HepG2 (cell line): ENCODE data around the gene TOM1L2. TPM values are rescaled to one million over a fixed set of nuclear protein-coding genes. Genes with fewer than 3 reads are reported as not detected.

Experiments
- ATAC-seq: fragments of 200-7000 bp; cut with Tn5 transposase; 3 replicates; pipeline ENCODE4 v1.9.1; 2020; ENCODE audit warnings: mild to moderate bottlenecking, moderate library complexity
- BruUV-seq: library from RNA; stranded (reverse); fragments of 400-500 nt; replicated peaks from 2 replicates; lab custom pipeline; 2021; lab: Mats Ljungman, UMichigan
- CTCF ChIA-PET: fragments of 300-600 bp; formaldehyde crosslinking; extraction: SDS; loops from one replicate; lab custom pipeline; 2021; ENCODE audit warnings: low total read pairs, inconsistent platforms, low intra/inter-chr PET ratio; lab: Yijun Ruan, JAX
- POLR2A ChIA-PET: fragments of 350-600 bp; sonication (Branson Sonifier 250); formaldehyde crosslinking; loops from one replicate; lab custom pipeline; 2020; ENCODE audit warnings: antibody characterized with exemption, inconsistent platforms; lab: Yijun Ruan, JAX
- DNase-seq: peaks from one replicate; pipeline ENCODE4 v3.0.0-alpha.2; 2015; ENCODE audit warnings: low spot score
- FAIRE-seq: peaks from 3 replicates; lab custom pipeline; 2011; peaks lifted over from hg19 to GRCh38; lab: Jason Lieb, UNC
- H2AFZ ChIP-seq: one replicate; pipeline ENCODE4 v1.6.1; 2011; ENCODE audit warnings: low read length, inconsistent platforms
- H3K27ac ChIP-seq: fragments of 300-600 bp; 3 replicates; pipeline ENCODE4 v1.8.0; 2011; ENCODE audit warnings: mixed run types, mild to moderate bottlenecking, mixed read lengths, low read length, inconsistent platforms; ENCODE audit not compliant: insufficient read depth; ENCODE audit errors: extremely low read length
- H3K27me3 ChIP-seq, 2 experiments: fragments of 200-600 bp in 1 of 2; 2 replicates in 1 of 2; 3 replicates in 1 of 2; pipeline versions ENCODE4 v1.6.0 to v1.8.0; 2011; ENCODE audit warnings: low read length in 2 of 2, mild to moderate bottlenecking in 2 of 2, moderate library complexity in 2 of 2, inconsistent platforms in 1 of 2; ENCODE audit not compliant: insufficient read depth in 2 of 2, control insufficient read depth in 1 of 2
- H3K36me3 ChIP-seq, 2 experiments: fragments of 200-600 bp in 1 of 2; replicated peaks in 1 of 2; 2 replicates in 1 of 2; 3 replicates in 1 of 2; pipeline versions ENCODE4 v1.5.1 to v1.8.0; 2011; ENCODE audit warnings: low read length in 2 of 2, inconsistent platforms in 1 of 2; ENCODE audit not compliant: insufficient read depth in 2 of 2, control insufficient read depth in 1 of 2
- H3K4me1 ChIP-seq: 2 replicates; pipeline ENCODE4 v1.5.1; 2012; ENCODE audit warnings: low read length, inconsistent platforms; ENCODE audit not compliant: insufficient read depth
- H3K4me2 ChIP-seq: 2 replicates; pipeline ENCODE4 v1.6.0; 2011; ENCODE audit warnings: low read depth, low read length, inconsistent platforms
- H3K4me3 ChIP-seq, 3 experiments: fragments of 200-600 bp in 1 of 3; sonication (generic), shearing (Covaris generic) in 1 of 3; replicated peaks in 1 of 3; 2 replicates each; pipeline ENCODE4 v1.5.1; 2011 to 2016; ENCODE audit warnings: low read length in 3 of 3, inconsistent platforms in 2 of 3, low read depth in 2 of 3, mild to moderate bottlenecking in 2 of 3, control low read depth in 1 of 3, mixed read lengths in 1 of 3; ENCODE audit not compliant: insufficient read depth in 1 of 3
- H3K79me2 ChIP-seq: one replicate; pipeline ENCODE4 v1.6.1; 2011; ENCODE audit warnings: low read length, inconsistent platforms; ENCODE audit not compliant: insufficient read depth
- H3K9ac ChIP-seq: 2 replicates; pipeline ENCODE4 v1.6.0; 2011; ENCODE audit warnings: mild to moderate bottlenecking, low read depth, low read length, inconsistent platforms; ENCODE audit not compliant: insufficient read depth
- H3K9me3 ChIP-seq: 2 replicates; pipeline ENCODE4 v1.5.1; 2012; ENCODE audit warnings: mild to moderate bottlenecking, low read length
- H4K20me1 ChIP-seq: 2 replicates; pipeline ENCODE4 v1.6.0; 2011; ENCODE audit warnings: inconsistent platforms, mild to moderate bottlenecking, low read length, moderate library complexity; ENCODE audit not compliant: insufficient read depth
- KDM2A ChIP-seq: sonication (generic); formaldehyde crosslinking; IDR thresholded peaks from 2 replicates; pipeline ENCODE4 v1.4.0; 2020; ENCODE audit warnings: low read depth, missing genetic modification reagents, borderline replicate concordance
- SNRNP70 ChIP-seq: fragments of 200-400 bp; formaldehyde crosslinking; IDR thresholded peaks from 2 replicates; pipeline ENCODE4 v1.6.1; 2017; ENCODE audit warnings: mild to moderate bottlenecking, low read depth, low read length, moderate library complexity
- SOX13 ChIP-seq, 3 experiments: fragments of 450-650 bp in 1 of 3; sonication (generic) in 1 of 3; formaldehyde crosslinking in 1 of 3; IDR thresholded peaks in 2 of 3; conservative IDR thresholded peaks in 1 of 3; 2 replicates each; pipeline versions ENCODE4 v1.5.0 to v1.6.1; 2016 to 2020; ENCODE audit warnings: antibody characterized with exemption in 1 of 3, mild to moderate bottlenecking in 1 of 3, missing compliant biosample characterization in 1 of 3, missing genetic modification reagents in 1 of 3, moderate library complexity in 1 of 3
- ZFP36L1 ChIP-seq: sonication (generic); formaldehyde crosslinking; IDR thresholded peaks from 2 replicates; pipeline ENCODE4 v1.8.0; 2022; ENCODE audit warnings: mild to moderate bottlenecking, missing genetic modification reagents, moderate library complexity
- ZNF235 ChIP-seq: sonication (generic); formaldehyde crosslinking; IDR thresholded peaks from 2 replicates; pipeline ENCODE4 v1.8.1; 2023; ENCODE audit warnings: mild to moderate bottlenecking, missing genetic modification reagents, borderline replicate concordance
- ZNF263 ChIP-seq: sonication (generic); formaldehyde crosslinking; IDR thresholded peaks from 2 replicates; pipeline ENCODE4 v1.4.0; 2020; ENCODE audit warnings: missing genetic modification reagents
- ZNF441 ChIP-seq: sonication (generic); formaldehyde crosslinking; IDR thresholded peaks from 2 replicates; pipeline ENCODE4 v1.7.0; 2021; ENCODE audit warnings: missing genetic modification reagents, borderline replicate concordance
- ZNF556 ChIP-seq: sonication (generic); formaldehyde crosslinking; IDR thresholded peaks from 2 replicates; pipeline ENCODE4 v1.4.0; 2020; ENCODE audit warnings: mild to moderate bottlenecking, missing genetic modification reagents, borderline replicate concordance
- ZNF672 ChIP-seq: sonication (generic); formaldehyde crosslinking; IDR thresholded peaks from 2 replicates; pipeline ENCODE4 v1.8.1; 2022; ENCODE audit warnings: missing genetic modification reagents
- ZNF749 ChIP-seq: sonication (generic); formaldehyde crosslinking; IDR thresholded peaks from 2 replicates; pipeline ENCODE4 v1.8.0; 2022; ENCODE audit warnings: mild to moderate bottlenecking, missing genetic modification reagents, moderate library complexity, borderline replicate concordance
- ZNF883 ChIP-seq: sonication (generic); formaldehyde crosslinking; IDR thresholded peaks from 2 replicates; pipeline ENCODE4 v1.5.1; 2020; ENCODE audit warnings: mild to moderate bottlenecking, missing genetic modification reagents; ENCODE audit errors: not compliant biosample characterization
- ZSCAN29 ChIP-seq: sonication (generic); formaldehyde crosslinking; conservative IDR thresholded peaks from 2 replicates; pipeline ENCODE4 v1.4.0; 2020; ENCODE audit warnings: mild to moderate bottlenecking, missing genetic modification reagents
- whole genome bisulfite sequencing: methylation state at CpG from one replicate; pipeline ENCODE4 v1.1.6; 2017; ENCODE audit warnings: low lambda C conversion rate; 5-methylcytosine and 5-hydroxymethylcytosine counted together
- in situ Hi-C: cut with HindIII; loops from 2 replicates; pipeline ENCODE4 v1.10.0; 2017; ENCODE audit warnings: low pct_unique_long_range_greater_than_20kb; ENCODE audit not compliant: extremely low pct_ligation_motif_present
- intact Hi-C: fragments of 100-400 bp; cut with micrococcal nuclease; formaldehyde crosslinking; loops from one replicate; pipeline ENCODE4 v1.10.0; 2022; ENCODE audit not compliant: unreplicated experiment
- polyA plus RNA-seq, 8 experiments: library from polyadenylated mRNA; depleted of rRNA in 3 of 8; stranded (reverse) in 7 of 8; unstranded in 1 of 8; fragments of >200 nt; fragmentation: Illumina TruSeq in 4 of 8; extraction: Trizol in 4 of 8; gene quantifications; 2 replicates each; pipeline versions ENCODE4 v1.2.1 to v1.2.3, GENCODE V29; 2011 to 2016; ENCODE audit warnings: low read depth in 4 of 8, missing spikeins in 1 of 8, mixed read lengths in 1 of 8; ENCODE audit not compliant: insufficient read depth in 1 of 8
- total RNA-seq, 5 experiments: library from RNA; depleted of rRNA; stranded (reverse); fragments of >200 nt; fragmentation: Illumina TruSeq; extraction: Trizol; gene quantifications; 2 replicates each; pipeline ENCODE4 v1.2.3, GENCODE V29; 2016; ENCODE audit warnings: low read depth in 1 of 5
- TF ChIP-seq, protein P1 (sequence below): sonication (generic); formaldehyde crosslinking; IDR thresholded peaks from 2 replicates; pipeline ENCODE4 v1.4.0; 2020; ENCODE audit warnings: mild to moderate bottlenecking, missing genetic modification reagents, borderline replicate concordance
- TF ChIP-seq, protein P2 (sequence below): sonication (generic); formaldehyde crosslinking; IDR thresholded peaks from 2 replicates; pipeline ENCODE4 v1.4.0; 2020; ENCODE audit warnings: missing genetic modification reagents

TOM1L2 gene
- total and polyA plus RNA-seq, 2 of the 13 experiments (the other 11 are each of a cell fraction or from before 2014, with no cell fraction given): 4.7 to 7.4 TPM

DNA sequence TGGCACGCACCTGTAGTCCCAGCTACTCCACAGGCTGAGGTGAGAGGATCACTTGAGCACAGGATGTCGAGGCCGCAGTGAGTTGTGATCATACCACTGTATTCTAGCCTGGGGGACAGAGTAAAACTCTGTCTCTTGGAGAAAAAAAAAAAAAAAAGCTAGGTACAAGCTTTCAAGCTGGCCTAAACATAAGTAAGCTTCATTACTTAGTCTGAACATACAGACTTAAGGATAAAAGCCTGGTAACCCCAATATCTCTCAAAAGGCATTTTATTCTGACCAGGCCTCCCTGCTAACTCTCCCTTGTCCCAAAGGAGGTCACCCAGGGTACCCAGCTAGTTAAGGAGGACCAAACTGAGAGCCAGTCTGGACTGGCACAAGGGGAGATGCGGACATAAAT lies 46.2 kb downstream of the TOM1L2 start:
- no peaks in the 10 kb centered on the region for H4K20me1 ChIP-seq
- in situ Hi-C loops (no loop called here), intact Hi-C loops (no loop called here)
- DNase-seq (no peak), FAIRE-seq (no peak)
- no peaks in the 10 kb centered on the region for H3K36me3 ChIP-seq
- H2AFZ ChIP-seq: no peak overlapping the region
- TF ChIP-seq ZNF883 (CRISPR knock-in tag) (no peak), ZNF556 (CRISPR knock-in tag) (no peak), ZNF672 (no peak), ZNF235 (CRISPR knock-in tag) (no peak), ZNF749 (CRISPR knock-in tag) (no peak), ZSCAN29 (CRISPR knock-in tag) (no peak), ZFP36L1 (CRISPR knock-in tag) (no peak), ZNF441 (CRISPR knock-in tag) (no peak), SNRNP70 (no peak), KDM2A (no peak), SOX13 (IDR thresholded peaks at IDR 0.05) (no peak), SOX13 (CRISPR knock-in tag; conservative IDR thresholded peaks at IDR 0.05 in 1 of 2, IDR thresholded peaks at IDR 0.05 in 1 of 2) (no peak), ZNF263 (CRISPR knock-in tag) (no peak)
- TF ChIP-seq, protein P1, sequence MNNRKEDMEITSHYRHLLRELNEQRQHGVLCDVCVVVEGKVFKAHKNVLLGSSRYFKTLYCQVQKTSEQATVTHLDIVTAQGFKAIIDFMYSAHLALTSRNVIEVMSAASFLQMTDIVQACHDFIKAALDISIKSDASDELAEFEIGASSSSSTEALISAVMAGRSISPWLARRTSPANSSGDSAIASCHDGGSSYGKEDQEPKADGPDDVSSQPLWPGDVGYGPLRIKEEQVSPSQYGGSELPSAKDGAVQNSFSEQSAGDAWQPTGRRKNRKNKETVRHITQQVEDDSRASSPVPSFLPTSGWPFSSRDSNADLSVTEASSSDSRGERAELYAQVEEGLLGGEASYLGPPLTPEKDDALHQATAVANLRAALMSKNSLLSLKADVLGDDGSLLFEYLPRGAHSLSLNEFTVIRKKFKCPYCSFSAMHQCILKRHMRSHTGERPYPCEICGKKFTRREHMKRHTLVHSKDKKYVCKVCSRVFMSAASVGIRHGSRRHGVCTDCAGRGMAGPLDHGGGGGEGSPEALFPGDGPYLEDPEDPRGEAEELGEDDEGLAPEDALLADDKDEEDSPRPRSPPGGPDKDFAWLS (CRISPR knock-in tag): no peak
- TF ChIP-seq, protein P2, sequence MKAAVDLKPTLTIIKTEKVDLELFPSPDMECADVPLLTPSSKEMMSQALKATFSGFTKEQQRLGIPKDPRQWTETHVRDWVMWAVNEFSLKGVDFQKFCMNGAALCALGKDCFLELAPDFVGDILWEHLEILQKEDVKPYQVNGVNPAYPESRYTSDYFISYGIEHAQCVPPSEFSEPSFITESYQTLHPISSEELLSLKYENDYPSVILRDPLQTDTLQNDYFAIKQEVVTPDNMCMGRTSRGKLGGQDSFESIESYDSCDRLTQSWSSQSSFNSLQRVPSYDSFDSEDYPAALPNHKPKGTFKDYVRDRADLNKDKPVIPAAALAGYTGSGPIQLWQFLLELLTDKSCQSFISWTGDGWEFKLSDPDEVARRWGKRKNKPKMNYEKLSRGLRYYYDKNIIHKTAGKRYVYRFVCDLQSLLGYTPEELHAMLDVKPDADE (CRISPR knock-in tag): no peak
- TF ChIP-seq, all 625 proteins: peak for 0
- no peak for ATAC-seq
- ChIA-PET POLR2A (no interaction called here), CTCF (no interaction called here)
- Histone ChIP-seq H3K79me2 (no peaks in the 10 kb centered on the region), H3K4me1 (peaks cover 34% of the 10 kb centered on the region), H3K9ac (no peak overlapping the region), H3K27ac (no peak overlapping the region), H3K27me3 (no peaks in the 10 kb centered on the region), H3K4me2 (no peak overlapping the region), H3K4me3 (no peak overlapping the region), H3K9me3 (no peaks in the 10 kb centered on the region)
- no TSS peak for BruUV-seq
- 81% methylated on average over 4 of the region's 4 CpGs for WGBS
